Measurements from ENCODE around the gene SLC4A11. TPM values are rescaled to one million over a fixed set of nuclear protein-coding genes. Genes with fewer than 3 reads are reported as not detected.

The SLC4A11 gene
- total RNA-seq, 2 experiments from 2014 or later, result 1.8 to 2.8 TPM

- Mint-ChIP-seq H3K9me3 (no peaks in the 10 kb centered on the region), H3K27ac (no peak overlapping the region), H3K27me3 (no peaks in the 10 kb centered on the region), H3K4me3 (no peak overlapping the region), H3K36me3 (ENCODE audit: low read depth) (peaks cover 17% of the 10 kb centered on the region), H3K4me1 (ENCODE audit: low read depth) (peaks cover 20% of the 10 kb centered on the region)
- ATAC-seq, result no peak
- ChIA-PET CTCF (no interaction called here), POLR2A (interaction anchor here (1.3 kb wide), 1 partner anchor 10 kb away, joined by 3 read pairs; no protein-coding TSS in a partner anchor)
- DNase-seq, result no peak
- TF ChIP-seq, protein P1, sequence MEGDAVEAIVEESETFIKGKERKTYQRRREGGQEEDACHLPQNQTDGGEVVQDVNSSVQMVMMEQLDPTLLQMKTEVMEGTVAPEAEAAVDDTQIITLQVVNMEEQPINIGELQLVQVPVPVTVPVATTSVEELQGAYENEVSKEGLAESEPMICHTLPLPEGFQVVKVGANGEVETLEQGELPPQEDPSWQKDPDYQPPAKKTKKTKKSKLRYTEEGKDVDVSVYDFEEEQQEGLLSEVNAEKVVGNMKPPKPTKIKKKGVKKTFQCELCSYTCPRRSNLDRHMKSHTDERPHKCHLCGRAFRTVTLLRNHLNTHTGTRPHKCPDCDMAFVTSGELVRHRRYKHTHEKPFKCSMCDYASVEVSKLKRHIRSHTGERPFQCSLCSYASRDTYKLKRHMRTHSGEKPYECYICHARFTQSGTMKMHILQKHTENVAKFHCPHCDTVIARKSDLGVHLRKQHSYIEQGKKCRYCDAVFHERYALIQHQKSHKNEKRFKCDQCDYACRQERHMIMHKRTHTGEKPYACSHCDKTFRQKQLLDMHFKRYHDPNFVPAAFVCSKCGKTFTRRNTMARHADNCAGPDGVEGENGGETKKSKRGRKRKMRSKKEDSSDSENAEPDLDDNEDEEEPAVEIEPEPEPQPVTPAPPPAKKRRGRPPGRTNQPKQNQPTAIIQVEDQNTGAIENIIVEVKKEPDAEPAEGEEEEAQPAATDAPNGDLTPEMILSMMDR (IDR thresholded peaks at IDR 0.05), result no peak
- intact Hi-C loops (cut with micrococcal nuclease), result no loop called here
Measured at GRCh38 chr20:3213226-3213625, 25.8 kb downstream of the SLC4A11 start.

GRCh38 chr20:3210346-3210745, 28.6 kb downstream of the SLC4A11 start:
- no peak for DNase-seq
- no peak for ATAC-seq
- Mint-ChIP-seq H3K36me3 (ENCODE audit: low read depth) (peaks cover 17% of the 10 kb centered on the region), H3K27ac (peak overlapping the region; percentile 30), H3K9me3 (no peaks in the 10 kb centered on the region), H3K4me3 (peak overlapping the region; percentile 86), H3K27me3 (no peaks in the 10 kb centered on the region), H3K4me1 (ENCODE audit: low read depth) (peaks cover 20% of the 10 kb centered on the region)
- ChIA-PET CTCF (interaction anchor here (0.7 to 1.8 kb wide), 5 partner anchors 8 to 120 kb away, joined by 3 to 11 read pairs (median 3); no protein-coding TSS in a partner anchor), POLR2A (interaction anchor here (0.6 to 1.5 kb wide), 3 partner anchors 8 to 86 kb away, joined by 3 to 8 read pairs (median 3); no protein-coding TSS in a partner anchor)
- intact Hi-C loops (cut with micrococcal nuclease), result no loop called here
- TF ChIP-seq, protein P1 (IDR thresholded peaks at IDR 0.05), result no peak

DNA sequence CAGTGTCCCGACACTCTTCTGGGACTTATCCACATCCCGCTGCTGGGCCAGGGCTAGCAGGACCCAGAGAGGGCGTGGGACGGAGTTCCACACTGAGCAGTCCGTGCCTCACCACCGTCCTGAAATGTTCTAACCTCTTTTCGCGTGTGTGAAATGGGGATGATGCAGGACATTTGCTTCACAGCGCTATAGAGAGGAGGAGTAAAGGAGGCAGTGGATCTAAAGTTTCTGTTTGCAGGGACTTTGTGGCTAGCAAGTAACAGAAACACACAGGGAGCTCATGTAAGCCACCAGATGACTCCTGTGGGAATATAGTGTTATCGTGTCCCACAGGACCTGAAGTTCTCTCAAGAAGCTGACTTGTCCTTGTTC, 29.1 kb downstream of the SLC4A11 start:
- peak overlapping the region; percentile 86 for H3K4me3 Mint-ChIP-seq
- CTCF ChIA-PET, result interaction anchor here (0.7 to 1.8 kb wide), 6 partner anchors 8 to 141 kb away, joined by 3 to 11 read pairs (median 3); no protein-coding TSS in a partner anchor
- TF ChIP-seq, protein P1 (IDR thresholded peaks at IDR 0.05), result no peak
- ATAC-seq, result peak; percentile 53
- H3K27me3 Mint-ChIP-seq, result no peaks in the 10 kb centered on the region
- peaks cover 17% of the 10 kb centered on the region for H3K36me3 Mint-ChIP-seq (ENCODE audit: low read depth)
- DNase-seq, result peak; percentile 16
- H3K27ac Mint-ChIP-seq, result peak overlapping the region; percentile 89
- POLR2A ChIA-PET, result interaction anchor here (0.6 to 2.1 kb wide), 5 partner anchors 9 to 86 kb away, joined by 3 to 8 read pairs (median 3); no protein-coding TSS in a partner anchor
- no peaks in the 10 kb centered on the region for H3K9me3 Mint-ChIP-seq
- peaks cover 20% of the 10 kb centered on the region for H3K4me1 Mint-ChIP-seq (ENCODE audit: low read depth)
- intact Hi-C loops (cut with micrococcal nuclease), result no loop called here

- intact Hi-C loops (cut with micrococcal nuclease), result no loop called here
- TF ChIP-seq, protein P1 (IDR thresholded peaks at IDR 0.05), result no peak
- ATAC-seq, result peak; percentile 50
- peak within 1 kb of the TSS; percentile 89 for H3K27ac Mint-ChIP-seq
- peaks cover 21% of the 10 kb centered on the region for H3K4me1 Mint-ChIP-seq (ENCODE audit: low read depth)
- no peaks in the 10 kb centered on the region for H3K27me3 Mint-ChIP-seq
- H3K4me3 Mint-ChIP-seq, result peak within 1 kb of the TSS; percentile 86
- H3K9me3 Mint-ChIP-seq, result no peaks in the 10 kb centered on the region
- ChIA-PET POLR2A (interaction anchor here (0.6 to 2.1 kb wide), 6 partner anchors 9 to 765 kb away, joined by 3 to 8 read pairs (median 3); no protein-coding TSS in a partner anchor), CTCF (interaction anchor here (0.9 to 1.8 kb wide), 7 partner anchors 9 to 141 kb away, joined by 3 to 11 read pairs (median 3); no protein-coding TSS in a partner anchor)
- H3K36me3 Mint-ChIP-seq (ENCODE audit: low read depth), result peaks cover 17% of the 10 kb centered on the region
- peak; percentile 75 for DNase-seq
Measured at GRCh38 chr20:3209257-3209945, 29.6 kb downstream of the SLC4A11 start, which contains the start of gene ITPA. Gene ITPA (plus strand): TSS chr20:3209498. CDS start chr20:3209552, 54 bp downstream.
